ENCODE measurements around the gene IFNG-AS1. TPM values are rescaled to one million over a fixed set of nuclear protein-coding genes. Genes with fewer than 3 reads are reported as not detected.

The IFNG-AS1 gene
- polyA plus RNA-seq, 2 donors: not detected

DNA sequence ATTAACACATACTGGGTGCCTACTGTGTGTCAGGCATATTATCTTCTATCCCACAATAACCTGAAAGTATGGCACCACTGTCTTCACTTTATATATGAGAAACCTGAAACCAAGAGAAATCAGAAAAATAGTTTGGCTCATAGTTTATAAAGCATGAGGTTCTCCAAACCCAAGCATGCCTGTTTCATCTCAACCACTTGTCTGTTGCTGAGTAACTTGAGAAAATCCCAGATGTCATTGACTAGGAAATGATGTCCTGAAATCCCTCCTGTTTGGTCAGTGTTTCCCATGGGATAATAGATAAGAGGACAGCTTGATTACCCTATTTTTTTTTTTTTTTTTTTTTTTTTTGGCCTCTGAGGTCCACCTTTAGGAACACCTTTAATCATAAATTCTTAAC is 2.6 kb upstream of the IFNG-AS1 start:
- H3K36me3 ChIP-seq (ENCODE audit: control insufficient read depth in 2 of 2, insufficient read depth in 2 of 2, low read length in 1 of 2): no peaks in the 10 kb centered on the region
- H3K4me1 ChIP-seq (ENCODE audit: control insufficient read depth in 2 of 2, insufficient read depth in 2 of 2, low read length in 1 of 2): no peaks in the 10 kb centered on the region
- H3K9me3 ChIP-seq (ENCODE audit: control insufficient read depth in 2 of 2, insufficient read depth in 1 of 2, low read depth in 1 of 2, low read length in 1 of 2): no peaks in the 10 kb centered on the region
- no peak overlapping the region for H3K27ac ChIP-seq (ENCODE audit: low read depth in 2 of 2, low read length in 1 of 2)
- H3K4me3 ChIP-seq (ENCODE audit: low read depth in 1 of 2, low read length in 2 of 2): no peak overlapping the region
- no peaks in the 10 kb centered on the region for H3K27me3 ChIP-seq (ENCODE audit: control insufficient read depth in 1 of 2, insufficient read depth in 2 of 2, low read length in 2 of 2)

DNA sequence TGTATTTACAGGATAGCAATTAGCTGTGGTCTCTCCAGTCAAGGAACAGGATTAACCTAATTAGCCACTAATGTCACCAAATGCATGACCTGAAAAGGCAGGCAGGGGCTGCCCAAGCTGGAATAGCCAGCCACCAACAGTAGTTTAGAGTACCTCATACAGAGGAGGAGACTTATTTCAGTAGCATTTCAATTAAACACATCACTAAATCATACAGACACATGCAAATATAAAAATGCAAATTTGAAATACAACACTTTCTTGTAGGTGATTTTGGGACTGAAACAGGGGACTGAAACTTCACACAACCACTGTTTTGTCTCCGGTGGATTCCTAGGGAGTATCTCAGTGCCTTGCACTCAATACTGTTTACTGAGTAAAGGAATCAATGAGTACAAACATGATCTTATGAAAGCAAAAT is 636 bp upstream of the IFNG-AS1 start:
- Histone ChIP-seq H3K27me3 (ENCODE audit: control insufficient read depth in 1 of 2, insufficient read depth in 2 of 2, low read length in 2 of 2) (peaks cover 0 to 2% of the 10 kb centered on the region in 2 donors), H3K4me3 (ENCODE audit: low read depth in 1 of 2, low read length in 2 of 2) (no peak overlapping the region)
- 59 to 62% methylated on average over 1 of the region's 1 CpG for WGBS, 2 donors

DNA sequence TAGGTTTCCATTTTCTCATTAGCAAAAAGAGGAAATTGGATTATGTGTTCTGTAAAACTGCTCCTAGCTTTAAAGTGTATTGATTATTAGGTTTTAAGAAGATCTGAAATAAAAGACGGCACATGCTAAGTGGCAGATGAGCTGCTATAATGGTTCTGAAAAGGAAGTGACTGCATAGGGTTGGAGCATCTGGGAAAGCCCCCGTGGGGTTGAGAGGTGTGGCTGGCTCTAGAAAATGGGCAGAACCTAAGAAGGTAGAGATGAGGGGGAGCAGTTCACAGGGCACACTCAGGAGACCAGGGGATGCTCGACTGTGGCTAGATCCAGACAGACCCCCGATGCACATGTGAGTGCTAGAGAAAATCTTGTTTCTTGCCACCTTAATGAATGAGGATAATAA is 1.9 kb downstream of the IFNG-AS1 start:
- Histone ChIP-seq H3K4me1 (ENCODE audit: control insufficient read depth in 2 of 2, insufficient read depth in 2 of 2, low read length in 1 of 2) (no peaks in the 10 kb centered on the region), H3K4me3 (ENCODE audit: low read depth in 1 of 2, low read length in 2 of 2) (no peak overlapping the region), H3K27ac (ENCODE audit: low read depth in 2 of 2, low read length in 1 of 2) (no peak overlapping the region), H3K27me3 (ENCODE audit: control insufficient read depth in 1 of 2, insufficient read depth in 2 of 2, low read length in 2 of 2) (peaks cover 0 to 2% of the 10 kb centered on the region in 2 donors), H3K9me3 (ENCODE audit: control insufficient read depth in 2 of 2, insufficient read depth in 1 of 2, low read depth in 1 of 2, low read length in 1 of 2) (no peaks in the 10 kb centered on the region), H3K36me3 (ENCODE audit: control insufficient read depth in 2 of 2, insufficient read depth in 2 of 2, low read length in 1 of 2) (no peaks in the 10 kb centered on the region)
- 74 to 76% methylated on average over 4 of the region's 4 CpGs for WGBS, 2 donors

More for the DNA sequence above, 636 bp upstream of the IFNG-AS1 start:
- Histone ChIP-seq H3K27ac (ENCODE audit: low read depth in 2 of 2, low read length in 1 of 2) (no peak overlapping the region), H3K36me3 (ENCODE audit: control insufficient read depth in 2 of 2, insufficient read depth in 2 of 2, low read length in 1 of 2) (no peaks in the 10 kb centered on the region), H3K9me3 (ENCODE audit: control insufficient read depth in 2 of 2, insufficient read depth in 1 of 2, low read depth in 1 of 2, low read length in 1 of 2) (no peaks in the 10 kb centered on the region), H3K4me1 (ENCODE audit: control insufficient read depth in 2 of 2, insufficient read depth in 2 of 2, low read length in 1 of 2) (no peaks in the 10 kb centered on the region)

DNA sequence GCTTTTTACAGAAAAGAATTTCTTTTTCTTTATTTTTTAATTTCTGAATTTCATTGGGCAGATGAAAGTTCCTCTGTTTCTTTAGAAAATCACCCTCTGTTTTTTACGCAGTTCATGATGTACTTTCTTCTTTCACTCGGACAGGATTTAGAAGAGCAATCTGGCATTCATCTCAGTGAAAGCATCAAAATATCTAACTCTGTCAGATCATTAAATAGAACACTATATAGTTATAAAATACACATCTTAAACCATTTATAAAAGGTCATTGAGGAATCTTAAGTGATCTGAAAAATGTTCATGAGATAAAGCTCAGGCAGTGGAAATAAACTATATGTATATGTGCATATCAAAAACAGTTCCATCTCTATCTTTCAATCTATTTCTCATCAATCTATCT is 3.9 kb downstream of the IFNG-AS1 start:
- 80 to 84% methylated on average over 2 of the region's 2 CpGs for WGBS, 2 donors
- peaks cover 0 to 2% of the 10 kb centered on the region in 2 donors for H3K27me3 ChIP-seq (ENCODE audit: control insufficient read depth in 1 of 2, insufficient read depth in 2 of 2, low read length in 2 of 2)
- no peaks in the 10 kb centered on the region for H3K4me1 ChIP-seq (ENCODE audit: control insufficient read depth in 2 of 2, insufficient read depth in 2 of 2, low read length in 1 of 2)
- H3K4me3 ChIP-seq (ENCODE audit: low read depth in 1 of 2, low read length in 2 of 2): no peak overlapping the region
- H3K27ac ChIP-seq (ENCODE audit: low read depth in 2 of 2, low read length in 1 of 2): no peak overlapping the region
- no peaks in the 10 kb centered on the region for H3K36me3 ChIP-seq (ENCODE audit: control insufficient read depth in 2 of 2, insufficient read depth in 2 of 2, low read length in 1 of 2)
- H3K9me3 ChIP-seq (ENCODE audit: control insufficient read depth in 2 of 2, insufficient read depth in 1 of 2, low read depth in 1 of 2, low read length in 1 of 2): no peaks in the 10 kb centered on the region

DNA sequence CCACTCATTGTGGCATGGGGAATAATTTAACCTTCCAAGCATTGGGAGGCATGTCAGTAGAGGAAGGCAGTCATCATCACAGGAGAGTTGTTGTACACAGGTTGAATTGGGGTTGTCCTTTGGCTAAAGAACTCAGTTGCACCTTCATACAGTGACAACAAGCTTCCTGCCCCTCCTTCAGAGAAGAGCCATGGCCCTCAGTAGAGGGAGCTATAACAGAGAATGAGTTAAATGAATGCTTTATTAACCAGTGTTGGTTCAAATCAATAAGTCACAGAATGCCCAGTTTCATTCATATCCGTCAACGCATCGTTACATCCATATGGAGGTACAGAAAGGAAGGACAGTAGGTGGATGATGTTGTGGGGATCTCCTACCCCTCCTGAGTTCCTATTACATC is 4.8 kb downstream of the IFNG-AS1 start:
- Histone ChIP-seq H3K4me3 (ENCODE audit: low read depth in 1 of 2, low read length in 2 of 2) (no peak overlapping the region), H3K9me3 (ENCODE audit: control insufficient read depth in 2 of 2, insufficient read depth in 1 of 2, low read depth in 1 of 2, low read length in 1 of 2) (no peaks in the 10 kb centered on the region), H3K27me3 (ENCODE audit: control insufficient read depth in 1 of 2, insufficient read depth in 2 of 2, low read length in 2 of 2) (peaks cover 0 to 2% of the 10 kb centered on the region in 2 donors), H3K4me1 (ENCODE audit: control insufficient read depth in 2 of 2, insufficient read depth in 2 of 2, low read length in 1 of 2) (no peaks in the 10 kb centered on the region), H3K36me3 (ENCODE audit: control insufficient read depth in 2 of 2, insufficient read depth in 2 of 2, low read length in 1 of 2) (no peaks in the 10 kb centered on the region), H3K27ac (ENCODE audit: low read depth in 2 of 2, low read length in 1 of 2) (no peak overlapping the region)
- 65 to 89% methylated on average over 3 of the region's 3 CpGs for WGBS, 2 donors

DNA sequence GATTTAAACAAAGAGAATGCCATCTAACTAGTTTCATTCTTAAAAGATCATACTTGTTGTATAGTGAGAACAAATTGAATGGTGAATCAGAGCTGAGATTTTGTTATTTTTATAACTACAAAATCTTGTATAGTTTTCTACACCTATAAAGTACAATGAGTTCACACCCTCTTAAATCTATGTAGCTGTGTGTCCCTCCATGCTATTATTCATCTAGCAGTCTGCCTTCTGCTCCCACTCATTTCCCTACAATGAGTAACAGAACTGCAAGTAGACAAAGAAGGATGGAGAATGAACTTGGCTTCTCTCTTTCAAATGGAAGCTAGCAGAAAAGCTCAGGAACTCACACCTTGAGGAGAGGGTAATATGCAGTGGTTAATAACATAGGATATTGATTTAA is 7.1 kb downstream of the IFNG-AS1 start:
- H3K9me3 ChIP-seq (ENCODE audit: control insufficient read depth in 2 of 2, insufficient read depth in 1 of 2, low read depth in 1 of 2, low read length in 1 of 2): no peaks in the 10 kb centered on the region
- no peak overlapping the region for H3K27ac ChIP-seq (ENCODE audit: low read depth in 2 of 2, low read length in 1 of 2)
- H3K4me3 ChIP-seq (ENCODE audit: low read depth in 1 of 2, low read length in 2 of 2): no peak overlapping the region
- H3K36me3 ChIP-seq (ENCODE audit: control insufficient read depth in 2 of 2, insufficient read depth in 2 of 2, low read length in 1 of 2): no peaks in the 10 kb centered on the region
- H3K27me3 ChIP-seq (ENCODE audit: control insufficient read depth in 1 of 2, insufficient read depth in 2 of 2, low read length in 2 of 2): peaks cover 0 to 2% of the 10 kb centered on the region in 2 donors
- H3K4me1 ChIP-seq (ENCODE audit: control insufficient read depth in 2 of 2, insufficient read depth in 2 of 2, low read length in 1 of 2): no peaks in the 10 kb centered on the region

DNA sequence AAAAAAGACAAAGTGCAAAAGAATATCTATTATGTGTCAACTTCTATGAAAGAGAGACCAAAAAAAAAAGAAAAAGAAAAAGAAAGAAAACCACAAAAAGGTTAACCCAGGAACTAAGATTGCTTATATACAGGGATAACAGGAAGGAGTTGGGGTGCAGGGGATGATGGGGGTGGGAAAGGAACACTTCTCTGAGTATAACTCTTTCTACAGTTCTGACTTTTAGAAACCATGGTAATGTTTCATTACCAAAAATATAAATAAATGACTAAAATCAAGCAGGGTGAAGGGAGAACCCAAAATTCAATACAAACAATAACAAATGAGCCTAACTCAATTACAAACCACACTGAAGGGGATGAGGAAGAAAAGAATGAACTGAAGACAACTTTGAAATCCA is 9.1 kb downstream of the IFNG-AS1 start:
- Histone ChIP-seq H3K27ac (ENCODE audit: low read depth in 2 of 2, low read length in 1 of 2) (no peak overlapping the region), H3K36me3 (ENCODE audit: control insufficient read depth in 2 of 2, insufficient read depth in 2 of 2, low read length in 1 of 2) (no peaks in the 10 kb centered on the region), H3K27me3 (ENCODE audit: control insufficient read depth in 1 of 2, insufficient read depth in 2 of 2, low read length in 2 of 2) (no peaks in the 10 kb centered on the region), H3K4me1 (ENCODE audit: control insufficient read depth in 2 of 2, insufficient read depth in 2 of 2, low read length in 1 of 2) (no peaks in the 10 kb centered on the region), H3K4me3 (ENCODE audit: low read depth in 1 of 2, low read length in 2 of 2) (no peak overlapping the region), H3K9me3 (ENCODE audit: control insufficient read depth in 2 of 2, insufficient read depth in 1 of 2, low read depth in 1 of 2, low read length in 1 of 2) (peaks cover 0 to 1% of the 10 kb centered on the region in 2 donors)

DNA sequence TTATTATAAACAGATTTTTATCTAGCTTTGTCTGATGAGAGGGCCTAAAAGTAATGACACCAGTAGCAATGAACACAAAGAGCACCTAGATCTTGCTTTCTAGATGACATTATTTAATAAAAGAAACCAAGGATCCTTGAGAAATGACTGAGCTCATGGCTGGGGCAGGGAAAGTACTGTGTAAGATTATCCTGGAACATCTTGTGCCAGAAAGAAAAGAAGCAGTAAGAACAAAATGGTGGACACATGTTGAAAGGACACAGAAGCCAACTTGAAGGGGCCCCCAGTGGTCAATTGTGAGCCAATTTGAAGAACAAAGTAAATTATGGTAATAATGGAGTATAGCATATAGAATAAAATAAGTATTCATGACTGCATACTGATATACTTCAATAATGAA is 10.0 kb downstream of the IFNG-AS1 start:
- Histone ChIP-seq H3K36me3 (ENCODE audit: control insufficient read depth in 2 of 2, insufficient read depth in 2 of 2, low read length in 1 of 2) (no peaks in the 10 kb centered on the region), H3K4me1 (ENCODE audit: control insufficient read depth in 2 of 2, insufficient read depth in 2 of 2, low read length in 1 of 2) (no peaks in the 10 kb centered on the region), H3K27me3 (ENCODE audit: control insufficient read depth in 1 of 2, insufficient read depth in 2 of 2, low read length in 2 of 2) (no peaks in the 10 kb centered on the region), H3K27ac (ENCODE audit: low read depth in 2 of 2, low read length in 1 of 2) (no peak overlapping the region), H3K9me3 (ENCODE audit: control insufficient read depth in 2 of 2, insufficient read depth in 1 of 2, low read depth in 1 of 2, low read length in 1 of 2) (peaks cover 0 to 2% of the 10 kb centered on the region in 2 donors), H3K4me3 (ENCODE audit: low read depth in 1 of 2, low read length in 2 of 2) (no peak overlapping the region)

DNA sequence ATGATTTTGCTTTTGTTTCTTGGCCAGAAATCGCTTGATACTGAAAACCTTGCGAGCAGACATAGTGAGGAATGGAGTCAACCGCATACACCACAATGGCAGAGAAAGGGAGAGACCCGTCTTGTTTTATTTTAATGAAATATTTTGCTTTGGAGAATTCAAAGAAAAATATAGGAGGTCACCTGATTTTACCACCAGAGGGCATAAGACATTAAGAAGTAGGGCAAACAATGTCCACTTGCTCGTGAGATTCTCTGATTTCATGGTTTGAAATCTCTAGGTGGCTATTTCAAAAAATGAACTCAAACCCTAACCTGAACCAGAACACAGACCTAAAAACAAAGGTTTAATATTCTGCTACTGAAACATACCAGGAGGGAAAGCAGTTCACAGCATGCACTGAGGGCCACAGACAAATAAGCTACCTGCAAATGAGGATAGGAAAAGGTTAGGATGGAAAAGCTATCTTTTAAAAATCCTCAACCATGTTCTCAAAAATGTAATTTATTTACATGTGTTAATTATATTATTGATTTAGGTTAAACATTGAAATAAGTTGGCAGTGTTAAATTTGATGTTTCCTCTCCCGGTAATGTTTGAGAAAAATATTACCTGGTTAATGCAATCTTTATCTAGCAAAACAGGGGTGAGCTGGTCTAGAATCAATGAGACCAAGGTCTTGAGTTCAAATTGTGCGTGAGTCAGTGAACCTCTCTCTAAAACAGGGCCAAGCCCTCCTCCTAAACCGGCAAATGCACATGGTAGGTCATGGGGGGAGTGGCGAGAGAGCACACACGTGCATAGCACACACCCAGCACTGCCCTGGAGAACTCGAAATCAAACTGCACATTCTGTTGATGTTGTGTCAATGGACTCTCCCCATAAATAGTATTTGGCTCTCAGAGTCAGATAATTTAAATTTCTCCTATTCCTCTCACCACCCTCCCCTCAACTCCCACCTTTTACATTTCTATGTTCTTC is 12.5 kb downstream of the IFNG-AS1 start:
- Histone ChIP-seq H3K9me3 (ENCODE audit: control insufficient read depth in 2 of 2, insufficient read depth in 1 of 2, low read depth in 1 of 2, low read length in 1 of 2) (peaks cover 0 to 2% of the 10 kb centered on the region in 2 donors), H3K36me3 (ENCODE audit: control insufficient read depth in 2 of 2, insufficient read depth in 2 of 2, low read length in 1 of 2) (no peaks in the 10 kb centered on the region), H3K27ac (ENCODE audit: low read depth in 2 of 2, low read length in 1 of 2) (no peak overlapping the region), H3K4me3 (ENCODE audit: low read depth in 1 of 2, low read length in 2 of 2) (no peak overlapping the region), H3K27me3 (ENCODE audit: control insufficient read depth in 1 of 2, insufficient read depth in 2 of 2, low read length in 2 of 2) (no peaks in the 10 kb centered on the region), H3K4me1 (ENCODE audit: control insufficient read depth in 2 of 2, insufficient read depth in 2 of 2, low read length in 1 of 2) (no peaks in the 10 kb centered on the region)
- 81 to 84% methylated on average over 11 of the region's 11 CpGs for WGBS, 2 donors

DNA sequence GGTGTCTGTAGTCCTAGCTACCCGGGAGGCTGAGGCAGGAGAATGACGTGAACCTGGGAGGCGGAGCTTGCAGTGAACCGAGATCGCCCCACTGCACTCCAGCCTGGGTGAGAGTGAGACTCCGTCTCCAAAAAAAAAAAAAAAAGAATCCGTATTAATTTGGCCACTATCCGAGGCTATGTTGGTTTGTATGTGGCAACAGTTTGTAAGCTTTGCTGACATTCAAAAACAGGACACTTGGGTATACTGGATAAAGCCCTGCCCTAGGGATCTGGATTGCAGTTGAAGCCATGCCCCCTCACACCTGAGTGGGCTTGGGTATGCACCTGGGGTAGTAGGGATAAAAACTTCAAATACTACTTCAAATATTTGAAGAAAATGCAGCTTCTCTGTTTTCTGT is 14.5 kb downstream of the IFNG-AS1 start:
- Histone ChIP-seq H3K27ac (ENCODE audit: low read depth in 2 of 2, low read length in 1 of 2) (no peak overlapping the region), H3K9me3 (ENCODE audit: control insufficient read depth in 2 of 2, insufficient read depth in 1 of 2, low read depth in 1 of 2, low read length in 1 of 2) (peaks cover 0 to 2% of the 10 kb centered on the region in 2 donors), H3K27me3 (ENCODE audit: control insufficient read depth in 1 of 2, insufficient read depth in 2 of 2, low read length in 2 of 2) (no peaks in the 10 kb centered on the region), H3K4me3 (ENCODE audit: low read depth in 1 of 2, low read length in 2 of 2) (no peak overlapping the region), H3K4me1 (ENCODE audit: control insufficient read depth in 2 of 2, insufficient read depth in 2 of 2, low read length in 1 of 2) (no peaks in the 10 kb centered on the region), H3K36me3 (ENCODE audit: control insufficient read depth in 2 of 2, insufficient read depth in 2 of 2, low read length in 1 of 2) (no peaks in the 10 kb centered on the region)
- WGBS, 2 donors: 93 to 96% methylated on average over 8 of the region's 8 CpGs

Measured in esophagus (tissue), 2 donors.